DOHH2 (cell line): ENCODE results near the gene VSTM2L.

Source experiments
- H3F3A ChIP-seq: fragments of 200-600 bp; sonication (generic), shearing (Covaris generic); 2 replicates; pipeline ENCODE4 v1.6.0; 2016; ENCODE audit warnings: antibody characterized with exemption, mild to moderate bottlenecking; ENCODE audit not compliant: control insufficient read depth, insufficient read depth
- H3K27ac ChIP-seq: fragments of 200-600 bp; sonication (generic); 2 replicates; pipeline ENCODE4 v1.5.1; 2014; ENCODE audit warnings: low read depth, mild to moderate bottlenecking, low read length, moderate library complexity
- H3K27me3 ChIP-seq: fragments of 200-600 bp; sonication (generic); 2 replicates; pipeline ENCODE4 v1.6.1; 2014; ENCODE audit warnings: mild to moderate bottlenecking, low read length, mixed read lengths; ENCODE audit not compliant: control insufficient read depth
- H3K36me3 ChIP-seq: fragments of 200-600 bp; sonication (generic); 2 replicates; pipeline ENCODE4 v1.6.1; 2014; ENCODE audit warnings: mild to moderate bottlenecking, low read length, moderate library complexity, mixed read lengths; ENCODE audit not compliant: control insufficient read depth
- H3K4me1 ChIP-seq: fragments of 200-600 bp; sonication (generic); 2 replicates; pipeline ENCODE4 v1.6.1; 2014; ENCODE audit warnings: mild to moderate bottlenecking, low read length, mixed read lengths; ENCODE audit not compliant: control insufficient read depth
- H3K4me2 ChIP-seq: fragments of 200-600 bp; sonication (generic); 2 replicates; pipeline ENCODE4 v1.6.0; 2014; ENCODE audit warnings: mild to moderate bottlenecking, low read length, moderate library complexity
- H3K4me3 ChIP-seq: fragments of 200-600 bp; sonication (generic); 2 replicates; pipeline ENCODE4 v1.5.1; 2014; ENCODE audit warnings: mild to moderate bottlenecking, low read length, mixed read lengths
- H3K79me2 ChIP-seq: fragments of 200-600 bp; sonication (generic); 2 replicates; pipeline ENCODE4 v1.6.1; 2014; ENCODE audit warnings: mild to moderate bottlenecking, low read length, mixed read lengths; ENCODE audit not compliant: control insufficient read depth
- H3K9me2 ChIP-seq: fragments of 200-600 bp; sonication (generic); replicated peaks from 2 replicates; pipeline ENCODE4 v1.6.1; 2014; ENCODE audit warnings: mild to moderate bottlenecking, low read length, mixed read lengths; ENCODE audit not compliant: control insufficient read depth
- H3K9me3 ChIP-seq: fragments of 200-600 bp; sonication (generic); 2 replicates; pipeline ENCODE4 v1.6.1; 2014; ENCODE audit warnings: antibody characterized with exemption, low read length, mixed read lengths; ENCODE audit not compliant: control insufficient read depth, insufficient read depth
- H4K20me1 ChIP-seq: fragments of 200-600 bp; sonication (generic); 2 replicates; pipeline ENCODE4 v1.6.0; 2014; ENCODE audit warnings: low read depth, mild to moderate bottlenecking, antibody characterized with exemption, low read length, moderate library complexity; ENCODE audit not compliant: control insufficient read depth, insufficient read depth
- EZH2phosphoT487 ChIP-seq: fragments of 200-600 bp; sonication (generic); IDR thresholded peaks from 2 replicates; pipeline ENCODE4 v1.6.1; 2017; ENCODE audit warnings: borderline replicate concordance, mild to moderate bottlenecking, antibody characterized with exemption, low read length, moderate library complexity, mixed read lengths
- TF ChIP-seq, protein P1 (sequence below): fragments of 200-600 bp; sonication (generic); IDR thresholded peaks from one replicate; pipeline ENCODE4 v1.5.1; 2014; ENCODE audit warnings: antibody characterized with exemption, mild to moderate bottlenecking, low read depth, low read length; ENCODE audit not compliant: poor library complexity, severe bottlenecking

The VSTM2L gene

DNA sequence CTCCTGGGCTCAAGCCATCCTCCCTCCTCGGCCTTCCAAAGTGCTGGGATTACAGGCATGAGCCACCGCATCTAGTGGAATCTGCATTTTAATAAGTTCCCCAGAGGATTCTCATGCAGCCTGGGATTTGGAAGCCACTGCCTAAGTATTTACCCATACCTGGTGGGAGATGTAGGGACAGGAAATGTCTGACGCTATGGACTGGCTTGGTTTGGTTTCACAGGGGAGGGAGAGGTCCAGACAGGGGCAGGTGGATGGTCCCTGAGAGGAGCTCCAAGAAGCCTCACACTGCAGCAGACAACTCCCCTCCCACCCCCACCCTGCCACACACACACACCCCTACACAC, 4.4 kb downstream of the VSTM2L start:
- H3K79me2 ChIP-seq = no peaks in the 10 kb centered on the region
- no peaks in the 10 kb centered on the region for H3F3A ChIP-seq
- no peaks in the 10 kb centered on the region for H3K36me3 ChIP-seq
- no peaks in the 10 kb centered on the region for H3K9me2 ChIP-seq
- H4K20me1 ChIP-seq = no peaks in the 10 kb centered on the region
- TF ChIP-seq, protein P1, sequence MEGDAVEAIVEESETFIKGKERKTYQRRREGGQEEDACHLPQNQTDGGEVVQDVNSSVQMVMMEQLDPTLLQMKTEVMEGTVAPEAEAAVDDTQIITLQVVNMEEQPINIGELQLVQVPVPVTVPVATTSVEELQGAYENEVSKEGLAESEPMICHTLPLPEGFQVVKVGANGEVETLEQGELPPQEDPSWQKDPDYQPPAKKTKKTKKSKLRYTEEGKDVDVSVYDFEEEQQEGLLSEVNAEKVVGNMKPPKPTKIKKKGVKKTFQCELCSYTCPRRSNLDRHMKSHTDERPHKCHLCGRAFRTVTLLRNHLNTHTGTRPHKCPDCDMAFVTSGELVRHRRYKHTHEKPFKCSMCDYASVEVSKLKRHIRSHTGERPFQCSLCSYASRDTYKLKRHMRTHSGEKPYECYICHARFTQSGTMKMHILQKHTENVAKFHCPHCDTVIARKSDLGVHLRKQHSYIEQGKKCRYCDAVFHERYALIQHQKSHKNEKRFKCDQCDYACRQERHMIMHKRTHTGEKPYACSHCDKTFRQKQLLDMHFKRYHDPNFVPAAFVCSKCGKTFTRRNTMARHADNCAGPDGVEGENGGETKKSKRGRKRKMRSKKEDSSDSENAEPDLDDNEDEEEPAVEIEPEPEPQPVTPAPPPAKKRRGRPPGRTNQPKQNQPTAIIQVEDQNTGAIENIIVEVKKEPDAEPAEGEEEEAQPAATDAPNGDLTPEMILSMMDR = no peak
- TF ChIP-seq EZH2phosphoT487 = no peak
- no peaks in the 10 kb centered on the region for H3K4me1 ChIP-seq
- no peak overlapping the region for H3K4me3 ChIP-seq
- no peak overlapping the region for H3K27ac ChIP-seq
- H3K27me3 ChIP-seq = peaks cover 17% of the 10 kb centered on the region
- H3K4me2 ChIP-seq = no peak overlapping the region
- no peaks in the 10 kb centered on the region for H3K9me3 ChIP-seq

GRCh38 chr20:37907677-37908401, 4.9 kb downstream of the VSTM2L start:
- Histone ChIP-seq H3K4me3 (no peak overlapping the region), H3K27ac (no peak overlapping the region), H3K9me2 (no peaks in the 10 kb centered on the region), H3K4me2 (no peak overlapping the region), H3F3A (no peaks in the 10 kb centered on the region), H3K9me3 (no peaks in the 10 kb centered on the region), H3K27me3 (peaks cover 22% of the 10 kb centered on the region), H3K36me3 (no peaks in the 10 kb centered on the region), H3K79me2 (no peaks in the 10 kb centered on the region), H3K4me1 (no peaks in the 10 kb centered on the region), H4K20me1 (no peaks in the 10 kb centered on the region)
- TF ChIP-seq, protein P1 = no peak
- no peak for TF ChIP-seq EZH2phosphoT487

- no peak for TF ChIP-seq EZH2phosphoT487
- TF ChIP-seq, protein P1 = no peak
- Histone ChIP-seq H3K79me2 (no peaks in the 10 kb centered on the region), H3K9me3 (no peaks in the 10 kb centered on the region), H3K9me2 (no peaks in the 10 kb centered on the region), H3K27ac (no peak overlapping the region), H3K27me3 (peaks cover 30% of the 10 kb centered on the region), H3F3A (no peaks in the 10 kb centered on the region), H3K4me2 (no peak overlapping the region), H3K4me1 (peaks cover 8% of the 10 kb centered on the region), H3K4me3 (no peak overlapping the region), H3K36me3 (no peaks in the 10 kb centered on the region), H4K20me1 (no peaks in the 10 kb centered on the region)
Measured at GRCh38 chr20:37911261-37911660, 8.3 kb downstream of the VSTM2L start.

GRCh38 chr20:37911838-37912281, 8.9 kb downstream of the VSTM2L start:
- peaks cover 26% of the 10 kb centered on the region for H3K27me3 ChIP-seq
- TF ChIP-seq, protein P1 = no peak
- no peak for TF ChIP-seq EZH2phosphoT487
- H3K4me1 ChIP-seq = peaks cover 8% of the 10 kb centered on the region
- H3K36me3 ChIP-seq = no peaks in the 10 kb centered on the region
- H3K4me2 ChIP-seq = no peak overlapping the region
- no peaks in the 10 kb centered on the region for H3K9me3 ChIP-seq
- no peaks in the 10 kb centered on the region for H3K79me2 ChIP-seq
- H3K27ac ChIP-seq = no peak overlapping the region
- H3F3A ChIP-seq = no peaks in the 10 kb centered on the region
- H3K4me3 ChIP-seq = no peak overlapping the region
- H3K9me2 ChIP-seq = no peaks in the 10 kb centered on the region
- no peaks in the 10 kb centered on the region for H4K20me1 ChIP-seq
